RWPE2 (cell line): ENCODE data around the gene PPM1L.

ENCODE experiments used
- ATAC-seq: fragments of 200-7000 bp; cut with Tn5 transposase; 3 replicates; pipeline ENCODE4 v1.9.1; 2021; ENCODE audit warnings: low read depth
- DNase-seq: peaks from one replicate; pipeline ENCODE4 v3.0.0-alpha.2; 2020; ENCODE audit warnings: low spot score
- H3K27ac ChIP-seq: fragments of 450-650 bp; 2 replicates; pipeline ENCODE4 v1.5.1; 2017; ENCODE audit warnings: mild to moderate bottlenecking; ENCODE audit not compliant: poor library complexity, severe bottlenecking
- H3K27me3 ChIP-seq: fragments of 250-450 bp; sonication (Bioruptor Pico); 2 replicates; pipeline ENCODE4 v1.5.1; 2021; ENCODE audit warnings: mild to moderate bottlenecking, moderate library complexity; ENCODE audit not compliant: insufficient read depth, poor library complexity, severe bottlenecking
- H3K36me3 ChIP-seq: fragments of 250-450 bp; sonication (Bioruptor Pico); 2 replicates; pipeline ENCODE4 v1.5.1; 2020; ENCODE audit warnings: low read depth, mild to moderate bottlenecking, moderate library complexity
- H3K4me1 ChIP-seq: fragments of 250-450 bp; sonication (Bioruptor Pico); 2 replicates; pipeline ENCODE4 v1.5.1; 2021; ENCODE audit warnings: mild to moderate bottlenecking, moderate library complexity; ENCODE audit not compliant: insufficient read depth, poor library complexity, severe bottlenecking
- H3K4me3 ChIP-seq: fragments of 250-450 bp; sonication (Bioruptor Pico); 2 replicates; pipeline ENCODE4 v1.5.1; 2021; ENCODE audit warnings: mild to moderate bottlenecking, moderate library complexity; ENCODE audit not compliant: severe bottlenecking
- H3K9me3 ChIP-seq: fragments of 250-450 bp; sonication (Bioruptor Pico); 2 replicates; pipeline ENCODE4 v1.5.1; 2021; ENCODE audit warnings: mild to moderate bottlenecking, moderate library complexity; ENCODE audit not compliant: severe bottlenecking
- TF ChIP-seq, protein P1 (sequence below): fragments of 450-650 bp; IDR thresholded peaks from one replicate; pipeline ENCODE4 v1.5.1; 2017; ENCODE audit warnings: mild to moderate bottlenecking, moderate library complexity; ENCODE audit not compliant: poor library complexity, severe bottlenecking

Gene PPM1L

DNA sequence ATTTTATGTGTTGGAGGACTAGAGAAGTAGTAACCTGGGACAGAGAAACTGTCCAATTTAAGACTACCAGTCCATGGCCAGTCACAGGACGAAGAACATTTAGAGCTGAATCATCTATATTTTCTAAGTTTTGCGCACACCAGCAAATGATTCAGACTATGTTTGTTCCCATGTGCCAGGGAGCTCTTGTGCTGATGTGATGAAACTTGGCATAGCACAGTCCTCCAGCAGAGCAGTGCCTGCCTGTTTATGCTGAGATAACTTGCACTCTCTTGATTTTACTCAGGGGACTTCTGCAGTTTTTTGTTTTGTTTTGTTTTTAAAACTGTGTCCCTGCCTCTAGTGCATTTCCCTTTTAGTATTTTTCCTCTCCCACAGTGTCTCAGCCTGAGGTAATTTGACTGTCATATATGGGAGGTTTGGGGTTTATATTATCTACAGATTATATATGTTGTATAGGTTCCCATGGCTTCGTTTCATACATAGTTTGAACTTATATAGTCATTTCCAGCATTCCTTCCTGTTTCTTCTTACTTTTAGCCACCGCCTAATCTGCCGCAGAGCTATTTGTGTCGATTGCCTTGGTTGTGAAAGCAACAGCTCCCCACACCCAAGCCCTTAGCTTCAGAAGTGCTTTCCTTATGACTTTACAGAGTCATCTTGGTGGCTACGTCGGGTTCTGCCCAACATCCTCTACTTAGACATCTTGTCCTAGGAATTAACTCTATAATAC is 45.5 kb downstream of the PPM1L start:
- Histone ChIP-seq H3K27ac (no peak overlapping the region), H3K27me3 (no peaks in the 10 kb centered on the region), H3K4me1 (no peaks in the 10 kb centered on the region), H3K4me3 (no peak overlapping the region), H3K36me3 (no peaks in the 10 kb centered on the region), H3K9me3 (no peaks in the 10 kb centered on the region)
- TF ChIP-seq, protein P1, sequence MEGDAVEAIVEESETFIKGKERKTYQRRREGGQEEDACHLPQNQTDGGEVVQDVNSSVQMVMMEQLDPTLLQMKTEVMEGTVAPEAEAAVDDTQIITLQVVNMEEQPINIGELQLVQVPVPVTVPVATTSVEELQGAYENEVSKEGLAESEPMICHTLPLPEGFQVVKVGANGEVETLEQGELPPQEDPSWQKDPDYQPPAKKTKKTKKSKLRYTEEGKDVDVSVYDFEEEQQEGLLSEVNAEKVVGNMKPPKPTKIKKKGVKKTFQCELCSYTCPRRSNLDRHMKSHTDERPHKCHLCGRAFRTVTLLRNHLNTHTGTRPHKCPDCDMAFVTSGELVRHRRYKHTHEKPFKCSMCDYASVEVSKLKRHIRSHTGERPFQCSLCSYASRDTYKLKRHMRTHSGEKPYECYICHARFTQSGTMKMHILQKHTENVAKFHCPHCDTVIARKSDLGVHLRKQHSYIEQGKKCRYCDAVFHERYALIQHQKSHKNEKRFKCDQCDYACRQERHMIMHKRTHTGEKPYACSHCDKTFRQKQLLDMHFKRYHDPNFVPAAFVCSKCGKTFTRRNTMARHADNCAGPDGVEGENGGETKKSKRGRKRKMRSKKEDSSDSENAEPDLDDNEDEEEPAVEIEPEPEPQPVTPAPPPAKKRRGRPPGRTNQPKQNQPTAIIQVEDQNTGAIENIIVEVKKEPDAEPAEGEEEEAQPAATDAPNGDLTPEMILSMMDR = no peak
- ATAC-seq = no peak; the same call in 2 of the 3 replicates
- no peak for DNase-seq

DNA sequence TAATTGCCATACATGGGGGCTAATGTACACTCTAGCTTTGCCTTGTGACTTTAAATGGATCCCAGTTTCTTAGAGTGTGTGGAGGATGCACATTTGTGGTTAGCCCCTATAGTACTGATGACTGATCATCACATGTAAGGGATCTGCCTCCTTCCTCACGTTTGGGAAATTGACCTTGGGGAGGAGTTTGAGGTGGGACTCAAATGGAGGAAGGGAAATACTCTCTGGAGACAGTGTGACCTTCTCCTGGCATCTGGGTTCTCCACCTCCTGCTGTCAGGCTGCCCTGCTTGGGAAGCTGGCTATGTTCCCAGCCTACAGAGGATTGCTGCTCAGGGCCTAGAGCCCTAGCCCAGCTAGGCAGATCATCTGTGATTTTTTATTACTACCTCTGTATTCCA is 48.7 kb downstream of the PPM1L start:
- Histone ChIP-seq H3K4me3 (no peak overlapping the region), H3K27me3 (no peaks in the 10 kb centered on the region), H3K36me3 (no peaks in the 10 kb centered on the region), H3K4me1 (no peaks in the 10 kb centered on the region), H3K27ac (no peak overlapping the region), H3K9me3 (no peaks in the 10 kb centered on the region)
- TF ChIP-seq, protein P1 = no peak
- DNase-seq = no peak
- no peak for ATAC-seq

DNA sequence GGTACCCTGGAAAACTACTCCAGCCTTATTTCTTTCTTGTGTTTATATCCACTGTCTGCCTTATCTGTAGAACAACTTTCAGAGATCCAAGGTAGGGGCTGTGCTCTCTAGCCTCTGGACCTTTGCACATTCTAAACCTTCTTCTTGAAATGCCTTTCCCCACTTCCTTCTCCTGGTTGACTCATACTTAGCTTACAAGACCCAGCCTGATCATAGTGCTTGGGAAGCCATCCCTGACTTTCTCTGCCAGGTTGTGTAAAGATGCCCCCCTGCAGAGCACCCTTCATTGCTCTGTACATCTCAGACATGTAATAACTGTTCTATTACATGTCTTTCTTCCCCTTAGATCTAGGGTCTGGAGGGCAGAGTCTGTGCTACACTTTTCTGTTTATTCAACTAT is 50.1 kb downstream of the PPM1L start:
- no peaks in the 10 kb centered on the region for H3K27me3 ChIP-seq
- DNase-seq (no peak), ATAC-seq (no peak)
- H3K4me3 ChIP-seq = no peak overlapping the region
- H3K9me3 ChIP-seq = no peaks in the 10 kb centered on the region
- no peaks in the 10 kb centered on the region for H3K36me3 ChIP-seq
- H3K4me1 ChIP-seq = no peaks in the 10 kb centered on the region
- TF ChIP-seq, protein P1 = no peak
- H3K27ac ChIP-seq = no peak overlapping the region

DNA sequence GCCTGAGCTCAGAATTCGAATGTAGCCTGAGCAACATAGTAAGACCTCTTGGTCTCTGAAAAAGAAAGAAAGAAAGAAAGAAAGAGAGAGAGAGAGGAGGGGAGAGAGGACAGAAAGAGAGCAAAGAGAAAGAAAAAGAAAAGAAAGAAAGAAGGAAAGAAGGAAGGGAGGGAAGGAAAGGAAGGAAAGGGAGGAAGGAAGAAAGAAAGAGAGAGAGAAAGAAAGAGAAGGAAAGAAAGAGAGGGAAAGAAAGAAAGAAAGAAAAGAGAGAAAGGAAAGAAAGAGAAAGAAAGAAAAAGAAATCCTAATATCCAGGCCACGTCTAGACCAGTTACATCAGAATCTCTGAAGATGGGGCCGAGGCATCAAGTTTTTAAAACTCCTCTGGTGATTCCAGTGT is 50.7 kb downstream of the PPM1L start:
- Histone ChIP-seq H3K27me3 (no peaks in the 10 kb centered on the region), H3K36me3 (no peaks in the 10 kb centered on the region), H3K9me3 (no peaks in the 10 kb centered on the region), H3K4me3 (no peak overlapping the region), H3K27ac (no peak overlapping the region), H3K4me1 (no peaks in the 10 kb centered on the region)
- TF ChIP-seq, protein P1 = no peak
- no peak for ATAC-seq
- DNase-seq = no peak

DNA sequence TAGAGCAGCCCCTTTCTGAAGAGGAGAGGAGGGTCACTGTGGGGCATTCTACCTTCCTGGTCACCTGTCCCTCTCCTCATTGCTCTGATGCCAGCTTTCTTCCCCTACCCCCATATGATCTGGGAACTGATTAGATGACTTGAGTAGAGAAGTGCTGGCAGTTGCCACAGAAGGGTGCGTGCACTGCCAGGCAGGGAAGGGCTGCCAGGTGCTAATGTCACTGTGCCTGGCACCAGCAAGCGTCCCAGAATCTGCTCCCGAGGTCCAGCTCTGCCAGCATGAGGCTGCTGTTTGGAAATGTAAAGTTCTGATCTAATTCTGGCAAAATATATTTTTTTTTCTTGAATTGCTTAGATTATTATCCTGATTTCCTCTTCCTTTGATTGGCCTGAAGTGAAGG is 52.8 kb downstream of the PPM1L start:
- Histone ChIP-seq H3K36me3 (no peaks in the 10 kb centered on the region), H3K4me3 (no peak overlapping the region), H3K4me1 (no peaks in the 10 kb centered on the region), H3K27me3 (no peaks in the 10 kb centered on the region), H3K9me3 (no peaks in the 10 kb centered on the region), H3K27ac (no peak overlapping the region)
- DNase-seq = no peak
- no peak for ATAC-seq
- TF ChIP-seq, protein P1 = no peak
